ENCODE results near the gene C1QTNF4.

The C1QTNF4 gene

GRCh38 chr11:47592251-47592650, 2.0 kb downstream of the C1QTNF4 start:
- DNase-seq, result no peak

GRCh38 chr11:47591764-47592163, 2.4 kb downstream of the C1QTNF4 start:
- no peak for DNase-seq

GRCh38 chr11:47589977-47590861, 4.0 kb downstream of the C1QTNF4 start:
- no peak for DNase-seq

GRCh38 chr11:47589584-47589976, 4.6 kb downstream of the C1QTNF4 start:
- DNase-seq, result no peak

- DNase-seq, result no peak
These were observed 5.1 kb downstream of the C1QTNF4 start for GRCh38 chr11:47589118-47589517.

- DNase-seq, result no peak
These were observed 6.4 kb downstream of the C1QTNF4 start for GRCh38 chr11:47587723-47588326.

- no peak for DNase-seq
These were observed 7.0 kb downstream of the C1QTNF4 start for GRCh38 chr11:47587039-47587716.

GRCh38 chr11:47586098-47586855, 7.9 kb downstream of the C1QTNF4 start, which contains the start of gene FAM180B:
Gene FAM180B (plus strand): TSS chr11:47586678. CDS start chr11:47586769, 91 bp downstream.
- DNase-seq, result no peak

GRCh38 chr11:47583844-47584243, 10.4 kb downstream of the C1QTNF4 start:
- DNase-seq, result no peak

GRCh38 chr11:47578524-47579494, 15.4 kb downstream of the C1QTNF4 start, which contains the start of the genes KBTBD4 and NDUFS3:
Gene KBTBD4 (minus strand): TSS chr11:47578970. CDS start chr11:47578951, 19 bp downstream.
Gene NDUFS3 (plus strand): TSS chr11:47579074. CDS start chr11:47579092, 18 bp downstream.
- DNase-seq, result peak; percentile 93

GRCh38 chr11:47577460-47578041, 16.7 kb downstream of the C1QTNF4 start:
- no peak for DNase-seq

- no peak for DNase-seq
These were observed 20.9 kb downstream of the C1QTNF4 start for GRCh38 chr11:47573321-47573720.

GRCh38 chr11:47572715-47573255, 21.4 kb downstream of the C1QTNF4 start:
- peak; percentile 71 for DNase-seq

GRCh38 chr11:47571895-47572294, 22.3 kb downstream of the C1QTNF4 start:
- DNase-seq, result no peak

- DNase-seq, result no peak
These were observed 22.9 kb downstream of the C1QTNF4 start for GRCh38 chr11:47571357-47571729.

GRCh38 chr11:47570651-47571356, 23.4 kb downstream of the C1QTNF4 start:
- no peak for DNase-seq

- no peak for DNase-seq
These were observed 24.6 kb downstream of the C1QTNF4 start for GRCh38 chr11:47569646-47570045.

- no peak for DNase-seq
These were observed 28.0 kb downstream of the C1QTNF4 start for GRCh38 chr11:47566149-47566698.

- peak; percentile 56 for DNase-seq
These were observed 28.7 kb downstream of the C1QTNF4 start, which contains the start of gene PTPMT1 for GRCh38 chr11:47565340-47566148. Gene PTPMT1 (plus strand): TSS chr11:47565599. CDS start chr11:47565623, 24 bp downstream.

Measured in NCI-H1092 treated with DMSO at 0.1 percent for 48 hours (cell line).